ENCODE data around the gene GRK2. TPM values are rescaled to one million over a fixed set of nuclear protein-coding genes. Genes with fewer than 3 reads are reported as not detected.
A peak's percentile ranks its signal among the peaks of the same experiment; 100 is the strongest.
"Not testable (repeated sequence)": the region's sequence is repeated elsewhere in the genome, so short reads cannot be mapped to it uniquely, and the experiment has no call there.

GRK2 gene
- total and polyA plus RNA-seq, 2 donors (not counting 1 experiment from before 2014, with no cell fraction given): 294 to 534 TPM

GRCh38 chr11:67233584-67234190, 32.6 kb upstream of the GRK2 start:
- POLR2A ChIA-PET: interaction anchor here (0.6 kb wide), 2 partner anchors 94 to 112 kb away, joined by 3 read pairs; no protein-coding TSS in a partner anchor
- peaks cover 11% of the 10 kb centered on the region for H3K4me1 Mint-ChIP-seq
- no peaks in the 10 kb centered on the region for H3K27me3 Mint-ChIP-seq
- no peak overlapping the region for H3K4me2 ChIP-seq (replicated peaks; ENCODE audit: low read depth, low read length, poor library complexity, severe bottlenecking)
- H4K20me1 ChIP-seq (ENCODE audit: control insufficient read depth, insufficient read depth, low read length, poor library complexity, severe bottlenecking): no peaks in the 10 kb centered on the region
- DNase-seq (no peak), ATAC-seq (ENCODE audit: low read depth) (peak; percentile 62)
- no peak overlapping the region for H3K27ac ChIP-seq (ENCODE audit: low read length in 2 of 2)
- peaks cover 6% of the 10 kb centered on the region for H3K79me2 ChIP-seq (ENCODE audit: control insufficient read depth, insufficient read depth, low read length)
- no peaks in the 10 kb centered on the region for H3K9me3 Mint-ChIP-seq (ENCODE audit: insufficient read depth)
- no peaks in the 10 kb centered on the region for H3K27me3 ChIP-seq (replicated peaks in 1 of 4; ENCODE audit: control extremely low read depth in 1 of 4, control insufficient read depth in 3 of 4, insufficient read depth in 4 of 4, low read length in 3 of 4)
- H3K36me3 ChIP-seq (replicated peaks in 1 of 2; ENCODE audit: control extremely low read depth in 1 of 2, control insufficient read depth in 1 of 2, extremely low read depth in 1 of 2, insufficient read depth in 2 of 2, low read length in 1 of 2): peaks cover 3 to 33% of the 10 kb centered on the region in 2 experiments
- peak overlapping the region; percentile 8 for H3K27ac Mint-ChIP-seq
- H3K9ac ChIP-seq (ENCODE audit: low read length): no peak overlapping the region
- WGBS (ENCODE audit: insufficient coverage): 51% methylated on average over 3 of the region's 7 CpGs
- H2AFZ ChIP-seq (ENCODE audit: insufficient read depth, low read depth, low read length, poor library complexity, severe bottlenecking): no peak overlapping the region
- H3K4me3 Mint-ChIP-seq: no peak overlapping the region
- no peak overlapping the region for H3K4me3 ChIP-seq (ENCODE audit: control extremely low read depth in 1 of 5, extremely low read depth in 1 of 5, insufficient read depth in 1 of 5, low read depth in 2 of 5, low read length in 4 of 5)
- H3K9me3 ChIP-seq (ENCODE audit: control extremely low read depth in 1 of 3, control insufficient read depth in 2 of 3, insufficient read depth in 1 of 3, low read length in 2 of 3): no peaks in the 10 kb centered on the region
- TF ChIP-seq CTCF (IDR thresholded peaks at IDR 0.05) (no peak), EZH2 (IDR thresholded peaks at IDR 0.05; ENCODE audit: borderline replicate concordance, insufficient read depth, low read depth, low read length, poor library complexity, severe bottlenecking) (no peak)
- H3K4me1 ChIP-seq (ENCODE audit: control insufficient read depth in 2 of 2, insufficient read depth in 2 of 2, low read length in 2 of 2): peaks cover 0 to 4% of the 10 kb centered on the region in 2 donors
- intact Hi-C loops (cut with micrococcal nuclease): no loop called here
- CTCF ChIA-PET: interaction anchor here (0.8 to 1.6 kb wide), 3 partner anchors 29 to 153 kb away, joined by 3 read pairs; no protein-coding TSS in a partner anchor

GRCh38 chr11:67234571-67234970, 31.7 kb upstream of the GRK2 start:
- H3K27ac ChIP-seq (ENCODE audit: low read length in 2 of 2); H3K4me3 Mint-ChIP-seq; H3K27me3 ChIP-seq (replicated peaks in 1 of 4; ENCODE audit: control extremely low read depth in 1 of 4, control insufficient read depth in 3 of 4, insufficient read depth in 4 of 4, low read length in 3 of 4); H3K9me3 Mint-ChIP-seq (ENCODE audit: insufficient read depth); H3K9me3 ChIP-seq (ENCODE audit: control extremely low read depth in 1 of 3, control insufficient read depth in 2 of 3, insufficient read depth in 1 of 3, low read length in 2 of 3); H3K4me3 ChIP-seq (ENCODE audit: control extremely low read depth in 1 of 5, extremely low read depth in 1 of 5, insufficient read depth in 1 of 5, low read depth in 2 of 5, low read length in 4 of 5); H4K20me1 ChIP-seq (ENCODE audit: control insufficient read depth, insufficient read depth, low read length, poor library complexity, severe bottlenecking); intact Hi-C loops (cut with micrococcal nuclease); H3K79me2 ChIP-seq (ENCODE audit: control insufficient read depth, insufficient read depth, low read length); ATAC-seq (ENCODE audit: low read depth); H2AFZ ChIP-seq (ENCODE audit: insufficient read depth, low read depth, low read length, poor library complexity, severe bottlenecking); H3K4me2 ChIP-seq (replicated peaks; ENCODE audit: low read depth, low read length, poor library complexity, severe bottlenecking); H3K9ac ChIP-seq (ENCODE audit: low read length); DNase-seq; H3K27me3 Mint-ChIP-seq: not testable (repeated sequence)
- ChIA-PET CTCF (interaction anchor here (0.6 to 1.6 kb wide), 3 partner anchors 22 to 154 kb away, joined by 3 to 4 read pairs (median 3); no protein-coding TSS in a partner anchor), POLR2A (interaction anchor here (0.6 kb wide), 1 partner anchor 62 kb away, joined by 3 read pairs; no protein-coding TSS in a partner anchor)
- Mint-ChIP-seq H3K4me1 (peaks cover 20% of the 10 kb centered on the region), H3K27ac (peak overlapping the region; percentile 35)
- H3K36me3 ChIP-seq (replicated peaks in 1 of 2; ENCODE audit: control extremely low read depth in 1 of 2, control insufficient read depth in 1 of 2, extremely low read depth in 1 of 2, insufficient read depth in 2 of 2, low read length in 1 of 2): peaks cover 3 to 26% of the 10 kb centered on the region in 2 experiments
- peaks cover 8 to 12% of the 10 kb centered on the region in 2 donors for H3K4me1 ChIP-seq (ENCODE audit: control insufficient read depth in 2 of 2, insufficient read depth in 2 of 2, low read length in 2 of 2)
- WGBS (ENCODE audit: insufficient coverage): 92% methylated on average over 4 of the region's 8 CpGs

All from B cell (primary cell).